Measurements from ENCODE around the gene NBR1.
"Not testable (repeated sequence)": the region's sequence is repeated elsewhere in the genome, so short reads cannot be mapped to it uniquely, and the experiment has no call there.

GRCh38 chr17:43239597-43239996 lies 68.6 kb downstream of the NBR1 start:
- TF ChIP-seq, protein P1, sequence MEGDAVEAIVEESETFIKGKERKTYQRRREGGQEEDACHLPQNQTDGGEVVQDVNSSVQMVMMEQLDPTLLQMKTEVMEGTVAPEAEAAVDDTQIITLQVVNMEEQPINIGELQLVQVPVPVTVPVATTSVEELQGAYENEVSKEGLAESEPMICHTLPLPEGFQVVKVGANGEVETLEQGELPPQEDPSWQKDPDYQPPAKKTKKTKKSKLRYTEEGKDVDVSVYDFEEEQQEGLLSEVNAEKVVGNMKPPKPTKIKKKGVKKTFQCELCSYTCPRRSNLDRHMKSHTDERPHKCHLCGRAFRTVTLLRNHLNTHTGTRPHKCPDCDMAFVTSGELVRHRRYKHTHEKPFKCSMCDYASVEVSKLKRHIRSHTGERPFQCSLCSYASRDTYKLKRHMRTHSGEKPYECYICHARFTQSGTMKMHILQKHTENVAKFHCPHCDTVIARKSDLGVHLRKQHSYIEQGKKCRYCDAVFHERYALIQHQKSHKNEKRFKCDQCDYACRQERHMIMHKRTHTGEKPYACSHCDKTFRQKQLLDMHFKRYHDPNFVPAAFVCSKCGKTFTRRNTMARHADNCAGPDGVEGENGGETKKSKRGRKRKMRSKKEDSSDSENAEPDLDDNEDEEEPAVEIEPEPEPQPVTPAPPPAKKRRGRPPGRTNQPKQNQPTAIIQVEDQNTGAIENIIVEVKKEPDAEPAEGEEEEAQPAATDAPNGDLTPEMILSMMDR (conservative IDR thresholded peaks at IDR 0.05; ENCODE audit: low read depth in 2 of 2): not testable (repeated sequence)
- TF ChIP-seq JUNB (IDR thresholded peaks at IDR 0.05; ENCODE audit: unreplicated experiment); POLR2AphosphoS5 (IDR thresholded peaks at IDR 0.05; ENCODE audit: low read depth); STAT1 (IDR thresholded peaks at IDR 0.05; ENCODE audit: unreplicated experiment); EZH2 (IDR thresholded peaks at IDR 0.05; ENCODE audit: low read depth, unreplicated experiment); ZNF331 (CRISPR knock-in tag; IDR thresholded peaks at IDR 0.05; ENCODE audit: low read depth); EZH2phosphoT487 (IDR thresholded peaks at IDR 0.05; ENCODE audit: unreplicated experiment); REST (IDR thresholded peaks at IDR 0.05; ENCODE audit: unreplicated experiment); CREB1 (CRISPR knock-in tag; IDR thresholded peaks at IDR 0.05; ENCODE audit: low read depth); ZNF114 (CRISPR knock-in tag; IDR thresholded peaks at IDR 0.05): not testable (repeated sequence)
- TF ChIP-seq, protein P2, sequence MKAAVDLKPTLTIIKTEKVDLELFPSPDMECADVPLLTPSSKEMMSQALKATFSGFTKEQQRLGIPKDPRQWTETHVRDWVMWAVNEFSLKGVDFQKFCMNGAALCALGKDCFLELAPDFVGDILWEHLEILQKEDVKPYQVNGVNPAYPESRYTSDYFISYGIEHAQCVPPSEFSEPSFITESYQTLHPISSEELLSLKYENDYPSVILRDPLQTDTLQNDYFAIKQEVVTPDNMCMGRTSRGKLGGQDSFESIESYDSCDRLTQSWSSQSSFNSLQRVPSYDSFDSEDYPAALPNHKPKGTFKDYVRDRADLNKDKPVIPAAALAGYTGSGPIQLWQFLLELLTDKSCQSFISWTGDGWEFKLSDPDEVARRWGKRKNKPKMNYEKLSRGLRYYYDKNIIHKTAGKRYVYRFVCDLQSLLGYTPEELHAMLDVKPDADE (IDR thresholded peaks at IDR 0.05): not testable (repeated sequence)

Measured in GM23338 (cell line).